ENCODE data around the gene SLC25A48.

Gene SLC25A48

DNA sequence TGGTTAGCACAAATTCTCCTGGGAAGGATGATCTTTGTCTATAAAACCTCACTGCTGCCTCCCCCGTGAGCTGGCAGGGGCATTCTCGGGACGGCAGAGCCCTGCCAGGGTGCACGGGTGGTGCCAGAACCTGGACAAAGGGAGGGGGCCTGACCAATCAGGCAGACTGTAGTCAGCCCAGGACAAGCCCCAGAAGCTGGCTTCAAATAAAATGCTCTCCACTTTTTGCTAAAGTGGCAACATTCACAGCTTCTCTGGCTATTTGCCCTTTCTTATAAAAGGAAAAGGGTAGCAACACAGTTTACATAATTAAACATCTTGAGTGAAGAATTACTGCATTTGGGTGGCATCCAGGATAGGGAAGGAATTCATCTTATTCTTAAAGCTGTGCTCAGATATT, 46.8 kb downstream of the SLC25A48 start:
- no peak for DNase-seq (ENCODE audit: low read depth)

DNA sequence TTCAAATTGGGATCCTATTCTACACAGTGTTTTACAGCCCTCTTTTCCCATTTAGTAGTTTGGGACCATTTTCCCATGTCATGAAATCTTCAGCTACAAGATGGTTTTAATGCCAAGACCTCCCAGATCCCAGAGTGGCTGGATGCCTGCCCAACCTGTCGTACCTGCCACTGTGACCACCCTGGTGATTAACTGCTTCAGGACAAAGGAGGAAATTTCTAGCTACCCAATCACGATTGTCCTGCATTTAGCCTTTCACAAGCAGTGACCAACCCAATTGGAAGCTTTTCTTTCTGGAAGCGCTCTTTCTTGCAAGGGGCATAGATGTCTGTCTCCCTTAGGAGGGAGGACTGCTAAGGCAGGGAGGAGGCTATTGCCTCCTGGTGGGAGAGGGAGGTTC, 47.4 kb downstream of the SLC25A48 start:
- no peak for DNase-seq (ENCODE audit: low read depth)

DNA sequence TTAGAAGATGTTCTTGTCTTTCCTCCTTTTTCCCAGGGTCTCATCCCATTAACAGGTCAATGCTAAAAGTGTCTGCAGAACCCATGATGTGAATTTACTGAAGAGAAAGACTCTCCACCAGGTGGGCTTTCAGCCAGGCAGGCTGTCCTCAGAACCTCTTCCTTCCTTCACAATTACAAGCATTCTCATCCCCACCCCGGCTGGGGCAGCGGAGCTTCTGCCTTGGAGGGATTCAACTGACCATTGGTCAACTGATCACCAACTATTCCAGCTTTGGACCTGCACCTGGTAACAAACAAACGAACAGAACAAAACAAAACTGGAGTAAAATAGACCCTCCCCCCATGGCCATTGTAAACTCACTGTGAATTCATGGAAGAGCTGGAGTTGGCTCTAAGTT, 48.6 kb downstream of the SLC25A48 start:
- no peak for DNase-seq (ENCODE audit: low read depth)

DNA sequence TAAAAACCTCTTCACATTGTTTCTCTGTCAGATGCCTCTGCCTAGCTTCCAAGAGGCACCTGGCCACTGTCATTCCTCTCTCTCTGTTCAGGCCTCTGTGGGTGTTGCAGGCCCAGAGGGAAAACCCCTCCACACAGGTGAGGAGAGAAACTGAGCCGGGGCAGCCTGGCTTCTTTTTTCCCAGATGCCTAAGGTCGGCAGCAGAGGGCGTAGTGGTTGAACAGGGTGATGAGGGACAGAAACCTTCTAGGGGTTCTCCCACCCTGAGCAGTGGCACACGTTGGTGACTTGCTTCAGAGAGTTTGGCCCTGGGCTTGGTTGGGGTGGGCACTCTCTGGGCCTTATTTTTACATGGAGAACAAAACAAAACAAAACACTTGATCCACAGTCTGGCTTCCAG, 49.0 kb downstream of the SLC25A48 start:
- no peak for DNase-seq (ENCODE audit: low read depth)

DNA sequence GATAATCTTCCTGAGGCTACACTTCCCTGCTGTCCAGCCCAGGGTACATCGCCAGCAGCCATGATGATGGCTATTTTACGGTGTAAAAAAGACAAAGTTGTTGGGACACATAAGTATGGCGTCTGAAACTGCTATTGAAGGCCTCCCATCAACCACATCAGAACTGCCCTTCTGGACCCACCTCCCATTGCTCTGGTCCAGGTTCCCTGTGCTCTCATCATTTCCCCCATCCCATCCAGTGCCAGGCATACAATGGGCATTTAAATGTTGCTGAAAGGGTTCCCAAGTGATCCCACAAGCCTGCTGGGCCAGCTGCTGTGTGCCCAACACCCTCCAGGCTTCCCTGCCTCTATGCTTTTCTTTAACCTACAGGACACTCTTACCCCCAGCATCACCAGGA, 50.6 kb downstream of the SLC25A48 start:
- DNase-seq (ENCODE audit: low read depth), result no peak

DNA sequence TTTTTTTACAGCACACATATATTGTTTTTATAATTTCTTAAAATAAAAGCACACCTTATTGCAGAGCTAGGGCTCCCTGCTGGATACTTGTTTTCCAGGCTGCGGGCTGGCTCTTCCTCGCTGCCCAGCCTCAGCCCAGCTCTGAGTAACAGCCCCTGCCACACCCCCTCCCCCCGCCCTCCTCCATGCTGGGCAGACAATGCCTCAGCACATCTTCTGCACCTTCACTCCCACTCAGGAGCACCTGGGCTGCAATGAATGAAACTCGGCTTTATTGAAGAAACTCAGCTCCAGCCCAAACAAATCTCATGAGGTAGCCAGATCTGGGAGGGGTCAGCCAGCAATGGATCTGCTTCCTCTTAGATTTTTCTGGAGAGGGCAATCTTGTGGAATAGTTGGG, 51.7 kb downstream of the SLC25A48 start:
- DNase-seq (ENCODE audit: low read depth), result no peak

DNA sequence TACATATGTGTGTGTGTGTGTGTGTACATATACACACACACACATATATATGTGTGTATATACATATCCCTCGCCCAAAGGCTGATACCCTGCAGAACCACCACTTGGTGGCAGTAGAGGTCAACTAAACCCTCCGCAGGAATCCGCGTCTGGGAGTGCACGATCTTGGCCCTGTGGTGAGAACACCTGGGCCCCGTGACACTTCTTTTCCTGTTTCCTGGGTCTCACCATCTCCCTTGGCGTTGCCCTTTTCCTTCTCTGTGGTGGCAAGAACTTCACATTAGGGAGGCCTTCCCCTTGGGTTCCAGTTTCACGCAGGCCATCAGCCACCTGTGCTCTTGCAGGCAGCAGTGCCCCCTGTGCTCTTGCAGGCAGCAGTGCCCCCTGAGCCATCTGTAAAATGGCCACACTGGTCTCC, 53.0 kb downstream of the SLC25A48 start:
- peak; percentile 65 for DNase-seq (ENCODE audit: low read depth)

DNA sequence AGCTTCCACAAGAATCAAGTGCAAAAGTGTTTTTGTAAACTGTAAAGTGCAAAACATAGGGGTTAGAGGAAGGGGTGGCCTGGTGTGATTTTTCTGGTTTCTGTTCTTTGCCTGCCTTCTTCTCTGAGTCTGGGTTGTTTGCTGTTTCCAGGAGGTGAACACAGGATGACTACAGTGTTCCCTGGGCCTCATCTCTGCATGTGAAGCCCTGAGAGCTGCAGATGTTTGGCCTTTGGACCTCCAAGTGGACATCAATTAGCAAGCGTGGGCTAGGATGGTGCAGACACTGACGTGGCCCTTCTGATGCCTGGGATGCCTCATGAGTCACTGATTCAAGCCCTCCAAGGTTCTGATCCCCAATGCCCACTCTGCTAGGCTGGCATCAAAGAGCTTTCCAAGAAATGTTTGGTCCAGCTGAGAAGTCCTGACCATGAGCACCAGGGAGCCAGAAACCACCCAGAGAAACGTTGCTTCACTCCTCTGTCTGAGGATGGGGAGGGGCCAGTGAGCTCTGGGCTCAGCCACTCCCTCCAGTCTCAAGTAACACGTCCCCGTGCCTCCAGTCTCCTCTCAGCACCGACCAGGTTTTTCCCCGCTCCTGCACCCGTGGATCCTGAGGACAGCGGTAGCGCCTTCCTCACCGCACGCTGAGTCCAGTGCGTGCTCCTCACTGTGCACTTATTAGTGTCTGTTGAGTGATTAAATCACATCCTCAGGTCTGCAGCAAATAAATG, 53.6 kb downstream of the SLC25A48 start:
- peak; percentile 25 for DNase-seq (ENCODE audit: low read depth)

DNA sequence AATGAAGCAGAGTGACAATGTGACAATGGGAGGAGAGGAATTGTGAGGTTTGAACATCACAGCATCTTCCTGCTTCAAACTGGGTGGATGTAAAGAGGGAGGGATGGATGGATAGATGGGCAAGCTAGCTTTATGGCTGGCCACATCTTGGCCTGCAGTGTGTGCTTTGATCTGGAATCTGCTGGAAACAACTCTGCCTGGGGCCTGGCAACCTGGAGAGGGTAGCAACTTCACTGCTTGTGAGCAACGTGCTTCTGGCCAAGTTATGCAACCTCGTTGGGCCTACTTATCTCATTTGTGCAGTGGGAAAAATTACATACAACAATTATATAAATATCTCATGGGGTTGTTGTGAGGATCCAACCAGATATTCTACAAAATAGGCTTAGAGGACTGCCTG, 55.8 kb downstream of the SLC25A48 start:
- no peak for DNase-seq (ENCODE audit: low read depth)

DNA sequence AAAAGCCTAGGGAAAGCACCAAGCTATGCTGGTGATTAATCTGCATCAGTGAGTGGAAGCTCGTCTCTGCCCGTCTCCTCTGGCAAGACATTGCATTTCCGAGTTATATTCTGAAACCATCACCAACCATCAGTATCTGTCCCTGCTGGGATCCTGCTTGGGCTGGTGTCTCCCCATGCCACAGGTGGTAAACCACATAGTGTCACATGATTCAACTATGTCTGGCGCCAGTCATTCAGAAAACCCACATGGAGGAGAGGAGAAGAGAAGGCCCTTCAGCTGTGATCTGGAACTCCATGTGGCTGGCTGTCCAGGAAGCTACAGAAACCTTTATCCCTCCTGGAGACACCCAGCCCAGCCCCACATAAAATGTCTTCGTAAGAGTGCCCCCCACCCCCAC, 56.4 kb downstream of the SLC25A48 start:
- DNase-seq (ENCODE audit: low read depth), result no peak

DNA sequence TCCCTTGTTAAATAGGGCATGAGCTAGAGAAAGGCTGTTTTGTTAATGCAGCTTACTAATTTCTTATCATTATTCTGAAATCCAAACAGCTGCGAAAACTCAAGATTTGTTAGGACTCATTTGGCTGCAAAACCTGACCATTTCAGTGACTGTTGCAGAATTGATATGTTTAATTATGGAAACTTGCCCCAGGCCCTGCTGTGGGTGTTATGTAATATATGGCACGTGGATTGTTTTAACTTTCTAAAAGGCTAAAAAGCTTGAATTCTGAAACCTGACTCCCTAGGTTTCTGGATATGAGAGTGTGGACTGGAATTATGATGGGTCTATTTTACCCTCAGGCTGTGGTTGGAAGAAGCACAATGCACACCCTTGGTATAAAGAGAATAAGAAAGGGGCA, 56.8 kb downstream of the SLC25A48 start:
- DNase-seq (ENCODE audit: low read depth), result peak; percentile 3

DNA sequence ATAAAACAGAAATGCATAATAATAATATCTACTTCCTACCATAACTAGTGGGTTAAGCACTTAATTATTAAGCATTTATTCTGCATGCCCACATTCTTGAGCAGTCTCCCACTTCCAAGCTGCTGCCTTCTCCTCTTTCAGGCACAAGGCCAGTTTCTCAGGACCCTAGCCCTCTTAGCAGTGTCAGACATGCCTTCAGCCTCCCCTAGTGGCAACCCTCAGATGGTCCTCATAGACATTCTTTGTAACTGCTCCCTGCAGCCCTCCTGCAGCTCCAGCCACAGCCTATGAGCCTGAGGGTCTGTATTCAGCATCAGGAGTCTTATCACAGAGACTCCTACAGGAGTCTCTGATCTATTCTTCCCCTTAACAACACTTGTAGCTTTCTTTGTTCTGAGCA, 57.3 kb downstream of the SLC25A48 start:
- DNase-seq (ENCODE audit: low read depth), result no peak

DNA sequence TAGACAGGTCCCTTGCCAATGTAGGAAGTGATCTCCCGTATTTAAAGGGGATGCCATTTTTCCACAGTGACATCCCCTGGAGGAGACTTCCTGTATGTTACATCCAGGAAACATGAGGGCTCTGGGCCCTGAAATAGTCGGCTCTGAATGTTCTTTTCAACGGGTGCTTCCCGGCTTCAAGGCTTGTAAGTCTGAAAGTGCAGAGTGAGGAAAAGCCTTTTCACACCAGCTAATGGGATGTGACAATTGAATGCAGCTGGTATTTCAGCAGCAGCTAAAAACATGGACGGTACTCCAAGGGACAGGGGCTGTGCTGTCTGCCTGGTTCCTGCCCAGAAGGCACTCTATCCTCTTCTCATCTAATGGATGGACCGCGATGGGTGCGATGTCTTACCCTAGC, 59.8 kb downstream of the SLC25A48 start:
- no peak for DNase-seq (ENCODE audit: low read depth)

DNA sequence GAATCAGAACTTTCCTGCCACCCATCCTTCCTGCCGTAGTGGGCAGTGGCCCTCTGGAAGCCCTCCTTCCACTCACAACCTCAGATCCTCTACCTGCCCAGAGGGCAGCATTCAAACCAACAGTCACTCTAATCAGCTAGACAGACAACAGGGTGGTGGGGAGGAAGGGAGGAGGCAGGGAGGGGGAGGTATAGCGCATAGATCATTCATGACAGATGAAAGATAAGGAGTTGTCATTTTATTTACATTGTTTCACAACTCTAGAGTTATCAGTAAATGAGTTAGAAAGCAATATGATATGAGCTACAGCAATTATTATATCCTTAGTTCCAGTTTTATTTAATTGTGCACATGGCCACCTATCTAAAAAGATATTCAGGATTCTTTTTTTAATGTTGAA, 60.3 kb downstream of the SLC25A48 start:
- no peak for DNase-seq (ENCODE audit: low read depth)

DNA sequence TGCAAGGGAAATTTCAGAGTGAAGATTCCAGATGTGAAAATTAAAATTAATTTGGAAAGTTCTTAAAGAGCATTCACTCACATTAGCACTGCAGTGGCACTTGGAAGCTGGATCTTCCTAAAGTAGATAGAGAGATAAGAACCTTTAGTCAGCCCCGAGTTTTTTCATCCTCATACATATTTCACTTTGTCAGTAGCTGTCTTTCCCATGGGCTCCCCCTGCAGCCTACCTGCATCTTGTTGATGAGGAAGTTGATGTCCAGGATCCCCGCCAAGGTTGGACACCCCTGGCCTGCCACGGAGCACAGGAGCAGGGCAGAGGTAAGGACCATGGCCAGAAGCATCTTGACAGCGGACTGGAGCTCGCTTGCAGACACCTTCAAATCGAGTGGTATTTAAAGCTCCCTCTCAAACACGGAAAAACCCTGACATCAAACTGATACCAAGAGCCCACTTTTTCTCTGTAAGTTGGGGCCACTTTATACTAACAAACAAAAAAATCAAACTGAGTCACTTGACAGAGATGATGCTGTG, 61.1 kb downstream of the SLC25A48 start, which contains the start of gene IL9:
Gene IL9, minus strand, starts transcription at position 368 of the 533 bp plus-strand sequence. Its CDS starts 25 bp downstream, at position 343.
- no peak for DNase-seq (ENCODE audit: low read depth)

DNA sequence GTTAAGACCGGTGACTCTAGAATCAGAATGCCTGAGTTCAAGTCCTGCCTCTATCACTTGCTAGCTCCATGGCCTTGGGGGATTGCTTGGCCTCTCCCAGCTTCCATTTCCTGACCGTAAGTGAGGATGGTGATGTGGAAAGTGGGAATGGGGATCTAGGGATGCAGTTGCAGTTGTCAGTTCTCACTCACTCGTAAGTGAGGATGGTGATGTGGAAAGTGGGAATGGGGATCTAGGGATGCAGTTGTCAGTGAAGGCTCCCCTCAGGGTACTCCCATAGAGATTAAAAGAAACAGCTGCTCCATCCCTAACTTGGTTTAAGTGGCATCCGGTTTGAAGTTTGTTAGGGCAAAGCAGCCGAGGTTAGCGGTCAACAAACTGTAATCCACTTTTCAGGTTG, 64.2 kb downstream of the SLC25A48 start:
- DNase-seq (ENCODE audit: low read depth), result no peak

DNA sequence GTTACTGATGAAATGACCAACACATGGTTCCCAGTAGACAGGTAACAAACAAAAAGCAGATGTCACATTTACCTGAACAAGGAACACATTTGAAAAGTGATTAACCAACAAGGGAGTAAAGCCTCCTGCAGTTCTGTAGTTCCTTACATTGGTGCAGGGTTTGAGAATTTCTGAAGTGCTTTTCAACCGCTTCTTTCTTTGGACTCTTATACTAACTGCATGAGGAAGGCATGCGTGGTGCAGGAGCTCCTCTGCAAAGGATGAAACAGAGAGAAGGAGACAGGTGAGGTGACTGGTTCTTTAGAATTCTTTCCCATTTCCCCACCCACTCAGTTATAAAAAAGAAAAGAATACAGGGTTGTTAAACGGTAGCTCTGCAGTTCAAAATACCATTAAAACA, 65.8 kb downstream of the SLC25A48 start:
- no peak for DNase-seq (ENCODE audit: low read depth)

DNA sequence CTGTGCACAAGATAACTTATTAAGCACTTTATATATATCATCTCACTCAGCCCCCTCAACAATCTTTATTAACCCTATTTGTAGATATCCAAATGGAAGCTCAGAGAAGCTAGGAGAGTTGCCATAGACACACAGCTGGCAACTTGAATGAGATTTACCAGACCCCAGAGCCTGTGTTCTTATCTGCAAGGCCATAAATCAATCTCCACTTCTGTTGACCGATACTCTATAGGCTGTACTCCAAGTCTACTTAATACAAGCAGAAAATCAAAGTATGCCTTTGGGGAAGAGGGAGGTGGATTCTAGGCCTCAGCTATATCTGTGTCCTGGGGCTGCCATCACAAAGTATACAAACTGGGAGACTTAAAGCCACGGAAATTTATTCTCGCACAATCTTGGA, 67.2 kb downstream of the SLC25A48 start:
- no peak for DNase-seq (ENCODE audit: low read depth)

DNA sequence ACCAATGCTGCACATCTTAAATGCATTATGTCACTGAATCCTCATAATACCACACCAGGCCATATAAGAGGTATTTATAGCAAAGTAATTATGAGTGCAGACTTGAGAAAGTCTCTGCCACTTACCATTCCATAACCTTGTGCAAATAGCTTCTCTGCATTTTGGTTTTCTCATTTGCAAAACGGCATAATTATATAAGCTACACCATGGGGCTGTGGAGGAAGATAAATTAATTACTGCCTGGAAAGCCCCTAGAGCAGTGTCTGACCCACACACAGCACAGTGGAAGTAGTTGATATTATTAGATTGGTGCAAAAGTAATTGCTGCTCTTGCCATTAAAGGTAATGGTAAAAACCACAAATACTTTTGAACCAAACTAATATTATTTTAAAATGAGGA, 70.7 kb downstream of the SLC25A48 start:
- DNase-seq (ENCODE audit: low read depth), result no peak

DNA sequence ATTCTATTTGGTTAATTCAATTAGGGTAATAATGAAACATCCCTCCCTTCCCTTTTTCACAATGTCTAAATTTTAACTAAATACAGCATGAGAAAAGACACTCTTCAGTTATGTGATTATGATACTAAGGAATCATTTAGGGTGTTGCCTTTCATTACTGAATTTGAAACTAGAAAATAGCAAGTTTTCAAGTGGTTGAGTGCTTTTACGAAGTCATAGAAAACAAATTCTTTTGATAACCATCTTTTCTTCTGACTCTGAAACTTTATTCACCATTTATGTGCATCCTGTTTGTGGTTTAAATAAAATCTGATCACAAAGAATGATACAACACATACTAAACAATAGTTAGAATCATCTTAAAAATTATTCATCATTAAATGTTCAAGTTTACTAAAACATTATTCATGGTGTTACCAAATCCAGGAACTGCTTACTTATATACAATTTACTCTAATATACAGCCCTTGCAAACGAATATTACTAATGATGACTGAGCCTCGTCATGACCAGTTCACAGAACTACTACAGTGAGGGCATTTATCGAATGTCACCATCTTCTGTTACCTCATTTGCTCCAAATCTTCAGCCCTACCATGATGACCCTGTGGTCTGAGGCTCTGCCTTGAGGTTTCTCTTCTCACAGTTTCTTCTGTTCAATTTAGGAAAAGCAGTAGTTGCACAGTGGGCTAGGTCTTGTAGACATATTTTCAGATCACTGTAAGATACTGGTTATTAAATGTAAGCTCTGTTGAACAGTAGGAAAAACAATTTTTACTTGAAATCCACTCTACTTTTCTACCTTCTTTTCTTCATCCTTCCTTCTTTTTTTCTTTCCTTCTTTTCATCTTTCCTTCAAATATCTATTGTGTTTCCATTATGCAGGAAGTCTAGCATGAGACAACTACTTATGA, 79.5 kb downstream of the SLC25A48 start:
- DNase-seq (ENCODE audit: low read depth), result no peak

DNA sequence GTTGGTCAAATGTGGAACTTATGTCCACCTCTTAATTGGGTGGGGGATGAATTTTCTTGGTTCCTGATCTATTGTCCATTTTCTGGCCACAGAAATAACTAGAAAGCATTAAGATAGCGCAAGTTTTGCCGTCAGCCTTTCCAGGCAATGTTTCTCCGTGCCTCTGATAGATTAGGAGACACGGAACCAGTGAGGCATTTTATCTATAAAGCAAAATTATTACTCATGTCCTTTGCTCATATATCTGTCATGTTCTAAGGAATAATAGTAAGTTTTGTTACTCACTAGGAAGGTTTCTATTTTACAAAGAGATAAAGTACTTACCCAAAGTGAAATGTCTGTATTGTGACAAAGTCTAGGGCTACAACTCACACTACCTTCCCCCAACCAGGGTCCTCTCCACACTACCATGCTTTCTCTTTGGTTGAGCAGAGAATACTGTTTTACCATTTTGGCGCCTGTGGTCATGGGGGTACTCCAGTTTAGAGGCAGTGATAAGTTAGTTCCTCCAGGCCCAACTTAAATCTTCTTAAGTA, 81.1 kb downstream of the SLC25A48 start:
- no peak for DNase-seq (ENCODE audit: low read depth)

DNA sequence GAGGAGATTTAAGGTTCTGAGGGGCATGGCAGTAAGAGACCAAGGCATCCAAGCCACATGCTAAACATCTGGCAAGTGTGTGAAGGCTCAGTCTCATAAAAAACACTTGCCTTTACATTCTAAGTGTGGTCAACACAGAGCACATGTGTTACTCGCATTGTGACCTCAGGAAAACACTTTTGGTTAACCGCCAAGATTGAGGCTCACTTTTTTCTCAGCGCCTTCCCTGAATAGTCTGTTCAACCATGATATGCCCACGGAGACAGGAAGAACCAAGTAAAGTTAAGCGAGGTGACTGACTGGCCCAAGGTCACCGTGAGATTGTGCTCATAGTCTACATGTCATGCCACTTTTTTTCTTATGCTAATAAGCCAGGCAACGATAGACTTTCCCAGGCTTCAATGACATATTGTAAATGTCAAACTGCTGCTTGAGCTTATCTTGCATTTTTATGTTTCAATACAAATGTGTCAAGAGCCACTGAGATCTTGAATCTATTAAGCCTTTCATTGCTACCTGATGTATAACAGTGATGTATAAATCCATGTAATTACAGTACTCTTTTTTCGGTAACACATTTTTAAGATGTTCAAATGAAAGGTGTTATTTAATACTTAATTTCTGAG, 82.3 kb downstream of the SLC25A48 start:
- no peak for DNase-seq (ENCODE audit: low read depth)
